Caco-2 (cell line): ENCODE measurements around the gene GNAQ. TPM values are rescaled to one million over a fixed set of nuclear protein-coding genes. Genes with fewer than 3 reads are reported as not detected.

Experiments used
- BruUV-seq: library from RNA; stranded (reverse); fragments of 400-500 nt; replicated peaks from 2 replicates; lab custom pipeline; 2021; lab: Mats Ljungman, UMichigan
- CTCF ChIA-PET: fragments of 300-600 bp; sonication (Branson Sonifier 250); formaldehyde crosslinking; loops from one replicate; lab custom pipeline; 2022; ENCODE audit warnings: antibody characterized with exemption; lab: Charles Lee
- POLR2A ChIA-PET: fragments of 300-600 bp; sonication (Branson Sonifier 250); formaldehyde crosslinking; loops from one replicate; lab custom pipeline; 2022; ENCODE audit warnings: antibody characterized with exemption; lab: Charles Lee
- DNase-seq, 2 experiments: peaks; one replicate each; pipeline versions ENCODE4 v3.0.0 to v3.0.0-alpha.2; 2020 to 2022
- H3K27me3 ChIP-seq: replicated peaks from 2 replicates; pipeline ENCODE4 v1.6.0; 2011; ENCODE audit warnings: low read length; ENCODE audit not compliant: control insufficient read depth, insufficient read depth
- H3K36me3 ChIP-seq: 2 replicates; pipeline ENCODE4 v1.5.1; 2011; ENCODE audit warnings: low read length; ENCODE audit not compliant: control insufficient read depth, insufficient read depth
- H3K4me1 ChIP-seq: fragments of 250-450 bp; sonication (Bioruptor Pico); 2 replicates; pipeline ENCODE4 v1.5.1; 2020; ENCODE audit warnings: mild to moderate bottlenecking
- H3K4me3 ChIP-seq: 2 replicates; pipeline ENCODE4 v1.5.1; 2011; ENCODE audit warnings: low read depth, mild to moderate bottlenecking, control low read depth, low read length
- H3K9me3 ChIP-seq: fragments of 250-450 bp; sonication (Bioruptor Pico); 2 replicates; pipeline ENCODE4 v1.5.1; 2020; ENCODE audit warnings: mild to moderate bottlenecking, moderate library complexity
- H3K27ac Mint-ChIP-seq: one replicate; pipeline ENCODE4 v1.8.0; 2022; ENCODE audit warnings: mixed read lengths; ENCODE audit not compliant: unreplicated experiment
- H3K27me3 Mint-ChIP-seq: one replicate; pipeline ENCODE4 v1.8.0; 2022; ENCODE audit warnings: mixed read lengths; ENCODE audit not compliant: insufficient read depth, unreplicated experiment
- H3K36me3 Mint-ChIP-seq: one replicate; pipeline ENCODE4 v1.8.0; 2022; ENCODE audit warnings: mild to moderate bottlenecking, mixed read lengths; ENCODE audit not compliant: insufficient read depth, unreplicated experiment
- H3K4me1 Mint-ChIP-seq: one replicate; pipeline ENCODE4 v1.8.0; 2022; ENCODE audit warnings: low read depth, mixed read lengths; ENCODE audit not compliant: unreplicated experiment
- H3K4me3 Mint-ChIP-seq: one replicate; pipeline ENCODE4 v1.8.0; 2022; ENCODE audit warnings: mild to moderate bottlenecking, moderate library complexity, mixed read lengths; ENCODE audit not compliant: unreplicated experiment
- H3K9me3 Mint-ChIP-seq: one replicate; pipeline ENCODE4 v1.8.0; 2022; ENCODE audit warnings: mixed read lengths; ENCODE audit not compliant: unreplicated experiment
- CTCF ChIP-seq, 2 experiments: fragments of 200-600 bp in 1 of 2; IDR thresholded peaks; 1 replicate in 1 of 2; 2 replicates in 1 of 2; pipeline versions ENCODE4 v1.5.1 to v1.8.0; 2011 to 2022; ENCODE audit warnings: antibody characterized with exemption in 1 of 2, control low read depth in 1 of 2, inconsistent platforms in 1 of 2, low read depth in 1 of 2, low read length in 1 of 2, mild to moderate bottlenecking in 1 of 2, moderate library complexity in 1 of 2; ENCODE audit not compliant: insufficient read depth in 1 of 2, severe bottlenecking in 1 of 2, unreplicated experiment in 1 of 2
- intact Hi-C: fragments of 100-400 bp; cut with micrococcal nuclease; formaldehyde crosslinking; loops from one replicate; pipeline ENCODE4 v1.10.0; 2022; ENCODE audit not compliant: unreplicated experiment
- total RNA-seq: library from RNA; stranded (reverse); gene quantifications from 2 replicates; pipeline ENCODE4 v1.2.3, GENCODE V29; 2022

Gene GNAQ
- total RNA-seq, 1 experiment from 2014 or later = 10.1 TPM

- no peaks in the 10 kb centered on the region for H3K27me3 Mint-ChIP-seq
- no peak for DNase-seq
- ChIA-PET POLR2A (no interaction called here), CTCF (no interaction called here)
- no peak overlapping the region for H3K4me3 ChIP-seq
- H3K27me3 ChIP-seq = no peaks in the 10 kb centered on the region
- no peak for TF ChIP-seq CTCF (IDR thresholded peaks at IDR 0.05; ENCODE audit: insufficient read depth in 1 of 2, low read depth in 1 of 2, low read length in 1 of 2, severe bottlenecking in 1 of 2, unreplicated experiment in 1 of 2)
- intact Hi-C loops = no loop called here
- no peaks in the 10 kb centered on the region for H3K9me3 ChIP-seq
- H3K36me3 Mint-ChIP-seq = no peaks in the 10 kb centered on the region
- H3K4me1 Mint-ChIP-seq = no peaks in the 10 kb centered on the region
- no peaks in the 10 kb centered on the region for H3K4me1 ChIP-seq
- peak overlapping the region; percentile 33 for H3K27ac Mint-ChIP-seq
- no TSS peak for BruUV-seq
- H3K36me3 ChIP-seq = no peaks in the 10 kb centered on the region
- no peak overlapping the region for H3K4me3 Mint-ChIP-seq
- H3K9me3 Mint-ChIP-seq = no peaks in the 10 kb centered on the region
Measured at GRCh38 chr9:77901771-77902170, 129.8 kb downstream of the GNAQ start.

GRCh38 chr9:77901018-77901417, 130.6 kb downstream of the GNAQ start:
- H3K27ac Mint-ChIP-seq = peak overlapping the region; percentile 33
- H3K36me3 ChIP-seq = no peaks in the 10 kb centered on the region
- no peaks in the 10 kb centered on the region for H3K9me3 Mint-ChIP-seq
- no peaks in the 10 kb centered on the region for H3K36me3 Mint-ChIP-seq
- H3K9me3 ChIP-seq = no peaks in the 10 kb centered on the region
- ChIA-PET POLR2A (no interaction called here), CTCF (no interaction called here)
- no peak overlapping the region for H3K4me3 ChIP-seq
- no peak for DNase-seq
- BruUV-seq = no TSS peak
- no peaks in the 10 kb centered on the region for H3K27me3 Mint-ChIP-seq
- no peaks in the 10 kb centered on the region for H3K4me1 Mint-ChIP-seq
- TF ChIP-seq CTCF (IDR thresholded peaks at IDR 0.05; ENCODE audit: insufficient read depth in 1 of 2, low read depth in 1 of 2, low read length in 1 of 2, severe bottlenecking in 1 of 2, unreplicated experiment in 1 of 2) = no peak
- no peaks in the 10 kb centered on the region for H3K4me1 ChIP-seq
- intact Hi-C loops = no loop called here
- no peaks in the 10 kb centered on the region for H3K27me3 ChIP-seq
- H3K4me3 Mint-ChIP-seq = no peak overlapping the region

GRCh38 chr9:77899679-77900354, 131.8 kb downstream of the GNAQ start:
- intact Hi-C loops = no loop called here
- Histone ChIP-seq H3K36me3 (no peaks in the 10 kb centered on the region), H3K4me3 (no peak overlapping the region), H3K4me1 (no peaks in the 10 kb centered on the region), H3K27me3 (no peaks in the 10 kb centered on the region), H3K9me3 (no peaks in the 10 kb centered on the region)
- no peak for DNase-seq
- H3K27ac Mint-ChIP-seq = no peak overlapping the region
- H3K9me3 Mint-ChIP-seq = no peaks in the 10 kb centered on the region
- no peaks in the 10 kb centered on the region for H3K4me1 Mint-ChIP-seq
- TF ChIP-seq CTCF (IDR thresholded peaks at IDR 0.05; ENCODE audit: insufficient read depth in 1 of 2, low read depth in 1 of 2, low read length in 1 of 2, severe bottlenecking in 1 of 2, unreplicated experiment in 1 of 2) = no peak
- ChIA-PET CTCF (no interaction called here), POLR2A (no interaction called here)
- no peak overlapping the region for H3K4me3 Mint-ChIP-seq
- H3K27me3 Mint-ChIP-seq = no peaks in the 10 kb centered on the region
- no peaks in the 10 kb centered on the region for H3K36me3 Mint-ChIP-seq
- no TSS peak for BruUV-seq
